Measurements from ENCODE around the gene NLGN1. TPM values are rescaled to one million over a fixed set of nuclear protein-coding genes. Genes with fewer than 3 reads are reported as not detected.

The NLGN1 gene
- total RNA-seq, 1 experiment from 2014 or later = not detected

GRCh38 chr3:173778251-173778650, 380.7 kb downstream of the NLGN1 start:
- intact Hi-C loops (cut with micrococcal nuclease) = no loop called here
- no peak overlapping the region for H2AFZ ChIP-seq (ENCODE audit: low read depth, low read length, poor library complexity, severe bottlenecking)
- H3K27ac ChIP-seq (ENCODE audit: low read depth, low read length) = no peak overlapping the region
- H3K4me2 ChIP-seq (ENCODE audit: low read length) = no peak overlapping the region
- ATAC-seq = no peak
- H4K20me1 ChIP-seq (ENCODE audit: insufficient read depth) = no peaks in the 10 kb centered on the region
- H3K27me3 ChIP-seq (ENCODE audit: insufficient read depth, low read length) = no peaks in the 10 kb centered on the region
- CTCF ChIA-PET = no interaction called here
- RAD21 ChIA-PET (ENCODE audit: low non-redundant PET in 1 of 2, low total read pairs in 2 of 2, uncharacterized antibody in 2 of 2, unreplicated experiment in 2 of 2) = no interaction called here
- no peak overlapping the region for H3K9ac ChIP-seq (ENCODE audit: low read length)
- TF ChIP-seq JUND (IDR thresholded peaks at IDR 0.05) = no peak
- TF ChIP-seq ZBTB33 (IDR thresholded peaks at IDR 0.05; ENCODE audit: extremely low read depth, insufficient replicate concordance, low read length) = no peak
- no peak for TF ChIP-seq SP1 (IDR thresholded peaks at IDR 0.05; ENCODE audit: low read depth)
- TF ChIP-seq POLR2A (IDR thresholded peaks at IDR 0.05; ENCODE audit: borderline replicate concordance, extremely low read depth, insufficient read depth, insufficient read length) = no peak
- no peak for TF ChIP-seq YY1 (IDR thresholded peaks at IDR 0.05; ENCODE audit: extremely low read depth, insufficient replicate concordance, low read depth, low read length)
- no peak for TF ChIP-seq REST (IDR thresholded peaks at IDR 0.05; ENCODE audit: low read depth)
- TF ChIP-seq ZNF274 (IDR thresholded peaks at IDR 0.05; ENCODE audit: low read depth, low read length) = no peak
- TF ChIP-seq CBX3 (IDR thresholded peaks at IDR 0.05; ENCODE audit: low read depth) = no peak
- TF ChIP-seq SRF (IDR thresholded peaks at IDR 0.05; ENCODE audit: low read depth) = no peak
- no peak for TF ChIP-seq ELF1 (IDR thresholded peaks at IDR 0.05; ENCODE audit: borderline replicate concordance, low read depth)
- TF ChIP-seq POLR2AphosphoS5 (IDR thresholded peaks at IDR 0.05; ENCODE audit: low read depth, low read length) = no peak
- no peak overlapping the region for H3K4me3 ChIP-seq (replicated peaks in 1 of 2; ENCODE audit: low read depth in 1 of 2, low read length in 2 of 2)
- no peaks in the 10 kb centered on the region for H3K4me1 ChIP-seq (ENCODE audit: control insufficient read depth in 1 of 2, insufficient read depth in 2 of 2, low read length in 2 of 2)
- BruUV-seq (replicated peaks) = no TSS peak
- no peak for DNase-seq (ENCODE audit: low read depth, low spot score)
- POLR2A ChIA-PET = no interaction called here
- H3K79me2 ChIP-seq (ENCODE audit: insufficient read depth, low read length) = no peaks in the 10 kb centered on the region
- H3K9me2 ChIP-seq (ENCODE audit: insufficient read depth) = no peaks in the 10 kb centered on the region
- H3K36me3 ChIP-seq (ENCODE audit: control insufficient read depth in 1 of 2, insufficient read depth in 2 of 2, low read length in 2 of 2) = no peaks in the 10 kb centered on the region
- no peaks in the 10 kb centered on the region for H3K9me3 ChIP-seq (ENCODE audit: control insufficient read depth in 1 of 2, insufficient read depth in 1 of 2, low read depth in 1 of 2, low read length in 2 of 2)
